DND-41 (cell line): ENCODE data around the gene OSBPL5.

Experiments used
- ATAC-seq: fragments of 200-7000 bp; cut with Tn5 transposase; 3 replicates; pipeline ENCODE4 v1.9.1; 2021; ENCODE audit warnings: low read depth; ENCODE audit not compliant: insufficient read depth
- DNase-seq: peaks from one replicate; pipeline ENCODE4 v3.0.0-alpha.2; 2020
- H2AFZ ChIP-seq: 2 replicates; pipeline ENCODE4 v1.6.0; 2012; ENCODE audit warnings: low read depth, low read length
- H3K27ac ChIP-seq: 2 replicates; pipeline ENCODE4 v1.5.1; 2012; ENCODE audit warnings: low read length, inconsistent platforms
- H3K27me3 ChIP-seq: fragments of 200-600 bp; sonication (generic); 2 replicates; pipeline ENCODE4 v1.6.0; 2012; ENCODE audit warnings: low read length, mild to moderate bottlenecking, inconsistent platforms; ENCODE audit not compliant: insufficient read depth, poor library complexity
- H3K36me3 ChIP-seq: 2 replicates; pipeline ENCODE4 v1.5.1; 2012; ENCODE audit warnings: low read length, inconsistent platforms; ENCODE audit not compliant: insufficient read depth
- H3K4me1 ChIP-seq: 2 replicates; pipeline ENCODE4 v1.5.1; 2012; ENCODE audit warnings: mild to moderate bottlenecking, low read length; ENCODE audit not compliant: insufficient read depth
- H3K4me2 ChIP-seq: 2 replicates; pipeline ENCODE4 v1.6.0; 2012; ENCODE audit warnings: mild to moderate bottlenecking, moderate library complexity, low read length, inconsistent platforms; ENCODE audit not compliant: insufficient read depth
- H3K4me3 ChIP-seq, 2 experiments: fragments of 200-600 bp in 1 of 2; shearing (Covaris generic) in 1 of 2; 2 replicates each; pipeline ENCODE4 v1.5.1; 2012 to 2016; ENCODE audit warnings: inconsistent platforms in 2 of 2, low read length in 2 of 2, mild to moderate bottlenecking in 2 of 2, low read depth in 1 of 2, moderate library complexity in 1 of 2
- H3K79me2 ChIP-seq: 2 replicates; pipeline ENCODE4 v1.6.0; 2012; ENCODE audit warnings: low read length, inconsistent platforms; ENCODE audit not compliant: insufficient read depth
- H3K9ac ChIP-seq: 2 replicates; pipeline ENCODE4 v1.6.0; 2012; ENCODE audit warnings: low read depth, mild to moderate bottlenecking, inconsistent platforms, low read length, moderate library complexity
- H3K9me3 ChIP-seq: 2 replicates; pipeline ENCODE4 v1.5.1; 2012; ENCODE audit warnings: low read length, moderate library complexity, mild to moderate bottlenecking, inconsistent platforms; ENCODE audit not compliant: insufficient read depth, severe bottlenecking
- H4K20me1 ChIP-seq: 2 replicates; pipeline ENCODE4 v1.6.0; 2012; ENCODE audit warnings: low read length; ENCODE audit not compliant: insufficient read depth
- CTCF ChIP-seq: IDR thresholded peaks from 2 replicates; pipeline ENCODE4 v1.5.1; 2012; ENCODE audit warnings: borderline replicate concordance, low read length, moderate library complexity, mild to moderate bottlenecking; ENCODE audit not compliant: poor library complexity, severe bottlenecking; ENCODE audit errors: extremely low read depth
- EZH2 ChIP-seq: IDR thresholded peaks from 3 replicates; pipeline ENCODE4 v1.6.1; 2012; ENCODE audit warnings: borderline replicate concordance, low read depth, mild to moderate bottlenecking, moderate library complexity, low read length, inconsistent platforms; ENCODE audit not compliant: severe bottlenecking

OSBPL5 gene

GRCh38 chr11:3201112-3201581 is 36.0 kb upstream of the OSBPL5 start:
- no peak overlapping the region for H2AFZ ChIP-seq
- no peaks in the 10 kb centered on the region for H3K9me3 ChIP-seq
- H3K27ac ChIP-seq: peak overlapping the region; percentile 73
- H3K36me3 ChIP-seq: no peaks in the 10 kb centered on the region
- H3K27me3 ChIP-seq: no peaks in the 10 kb centered on the region
- ATAC-seq: no peak
- peak overlapping the region; percentile 27; the same call in 1 of the 2 replicates for H3K4me2 ChIP-seq
- H3K9ac ChIP-seq: peak overlapping the region; percentile 38
- TF ChIP-seq EZH2 (no peak), CTCF (no peak)
- H3K4me3 ChIP-seq: no peak overlapping the region
- peak; percentile 41 for DNase-seq
- no peaks in the 10 kb centered on the region for H4K20me1 ChIP-seq
- no peaks in the 10 kb centered on the region for H3K79me2 ChIP-seq
- H3K4me1 ChIP-seq: peaks cover 33% of the 10 kb centered on the region

- Histone ChIP-seq H3K36me3 (no peaks in the 10 kb centered on the region), H3K9me3 (no peaks in the 10 kb centered on the region), H2AFZ (no peak overlapping the region), H3K27me3 (no peaks in the 10 kb centered on the region), H4K20me1 (no peaks in the 10 kb centered on the region), H3K9ac (peak overlapping the region; percentile 38; the same call in 1 of the 2 replicates), H3K79me2 (no peaks in the 10 kb centered on the region), H3K4me1 (peaks cover 33% of the 10 kb centered on the region), H3K27ac (peak overlapping the region; percentile 73), H3K4me2 (no peak overlapping the region), H3K4me3 (no peak overlapping the region)
- DNase-seq (no peak), ATAC-seq (no peak)
- TF ChIP-seq CTCF (no peak), EZH2 (no peak)
These were observed 35.4 kb upstream of the OSBPL5 start for GRCh38 chr11:3200388-3201111.

GRCh38 chr11:3199537-3200295 is 34.6 kb upstream of the OSBPL5 start:
- no peak for ATAC-seq
- no peak for DNase-seq
- H3K9me3 ChIP-seq: no peaks in the 10 kb centered on the region
- H3K9ac ChIP-seq: no peak overlapping the region
- no peaks in the 10 kb centered on the region for H3K27me3 ChIP-seq
- no peak for TF ChIP-seq EZH2
- TF ChIP-seq CTCF: no peak
- H3K79me2 ChIP-seq: no peaks in the 10 kb centered on the region
- H3K36me3 ChIP-seq: no peaks in the 10 kb centered on the region
- no peak overlapping the region for H3K4me3 ChIP-seq
- 0 out of 2 replicates have a peak overlapping the region, but pooled peaks have one; percentile 55 for H3K27ac ChIP-seq
- H3K4me1 ChIP-seq: peaks cover 33% of the 10 kb centered on the region
- H4K20me1 ChIP-seq: no peaks in the 10 kb centered on the region
- no peak overlapping the region for H2AFZ ChIP-seq
- no peak overlapping the region for H3K4me2 ChIP-seq
